GM10266 (cell line): ENCODE data around the gene TMEM117.

Experiments
- DNase-seq: peaks from one replicate; pipeline ENCODE4 v3.0.0; 2012; ENCODE audit errors: extremely low spot score
- CTCF ChIP-seq: IDR thresholded peaks from 2 replicates; pipeline ENCODE4 v1.5.1; 2012; ENCODE audit warnings: mild to moderate bottlenecking, low read depth; ENCODE audit not compliant: control insufficient read depth, insufficient read depth; ENCODE audit errors: missing control alignments

Gene TMEM117

GRCh38 chr12:43964961-43965360, 129.1 kb downstream of the TMEM117 start:
- no peak for DNase-seq
- no peak for TF ChIP-seq CTCF

- DNase-seq: no peak
- no peak for TF ChIP-seq CTCF
Measured at GRCh38 chr12:43965899-43966298, 130.0 kb downstream of the TMEM117 start.

DNA sequence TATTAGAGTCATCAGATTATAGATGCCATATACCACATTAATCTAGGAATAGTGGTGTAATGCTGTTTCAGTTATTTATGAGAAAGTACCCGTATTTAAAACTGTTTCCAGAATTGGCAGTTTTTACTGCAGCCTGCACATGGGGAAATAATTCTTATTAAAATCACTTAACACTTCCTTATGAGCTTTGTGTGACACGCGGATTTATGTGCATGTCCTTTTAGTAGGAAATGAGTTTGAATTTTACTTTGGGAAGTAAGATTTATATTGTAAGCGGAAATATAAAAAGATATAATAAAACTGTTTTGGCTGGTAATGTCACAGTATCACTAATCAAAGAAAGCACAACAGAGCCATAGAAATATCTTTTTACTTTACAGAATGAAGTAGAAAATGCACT, 132.9 kb downstream of the TMEM117 start:
- no peak for TF ChIP-seq CTCF
- DNase-seq: no peak

DNA sequence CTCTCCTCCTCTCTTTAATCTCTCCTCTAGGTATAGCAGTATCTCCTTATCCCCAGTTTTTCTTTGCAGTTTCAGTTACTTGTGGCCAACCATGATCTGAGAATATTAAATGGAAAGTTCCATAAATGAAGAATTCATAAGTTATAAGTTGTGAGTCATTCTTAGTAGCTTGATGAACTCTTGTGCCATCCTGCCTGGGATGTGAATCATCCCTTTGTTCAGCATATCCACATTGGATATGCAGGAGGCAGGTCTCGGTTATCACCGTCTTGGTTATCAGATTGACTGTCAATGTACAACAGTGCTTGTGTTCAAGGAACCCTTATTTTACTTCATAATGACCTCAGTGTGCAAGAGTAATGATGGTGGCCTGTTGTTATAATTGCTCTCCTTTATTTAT, 134.0 kb downstream of the TMEM117 start:
- DNase-seq: no peak

GRCh38 chr12:43973385-43973784, 137.5 kb downstream of the TMEM117 start:
- no peak for TF ChIP-seq CTCF
- no peak for DNase-seq

More for the DNA sequence above, 134.0 kb downstream of the TMEM117 start:
- no peak for TF ChIP-seq CTCF

- TF ChIP-seq CTCF: no peak
- DNase-seq: no peak
Measured at GRCh38 chr12:43973993-43974392, 138.1 kb downstream of the TMEM117 start.

DNA sequence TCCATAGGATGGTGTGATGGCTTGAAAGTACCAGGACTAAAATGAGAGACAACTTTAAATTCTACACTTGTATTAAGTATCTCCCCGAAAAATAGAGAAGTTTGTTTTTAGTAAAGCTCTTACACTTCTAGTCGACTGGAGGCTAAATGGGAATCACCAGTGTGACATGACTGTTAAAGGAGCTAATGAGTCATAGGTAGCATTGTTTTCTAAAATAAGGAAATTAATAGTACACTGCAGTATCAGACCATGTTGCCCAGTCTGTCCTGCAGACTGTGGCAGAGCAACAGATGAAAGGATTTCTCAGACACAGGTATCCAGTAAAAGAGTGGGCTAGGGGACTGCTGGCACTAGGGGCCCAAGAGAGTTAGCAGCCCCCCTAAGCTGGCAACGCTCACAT, 140.1 kb downstream of the TMEM117 start:
- DNase-seq: no peak
- no peak for TF ChIP-seq CTCF

DNA sequence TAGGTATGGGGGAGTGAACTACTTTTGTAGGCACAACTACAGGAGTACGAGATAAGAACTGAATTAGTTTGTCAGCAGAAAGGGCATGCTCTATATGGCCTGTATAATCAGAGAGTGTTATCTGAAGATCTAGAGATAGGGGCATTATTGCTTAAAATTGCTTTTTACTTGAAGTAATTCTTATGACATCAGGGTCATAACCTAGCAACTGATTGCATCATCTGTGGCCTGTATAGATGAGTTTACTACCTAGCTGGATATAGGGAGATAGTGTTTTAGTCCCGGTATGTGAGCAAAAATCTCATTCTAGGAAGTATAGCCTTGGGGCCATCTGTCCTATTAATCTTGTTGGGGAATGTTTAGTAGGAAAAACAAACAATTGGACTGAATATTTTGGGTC, 142.7 kb downstream of the TMEM117 start:
- TF ChIP-seq CTCF: no peak
- DNase-seq: no peak
